GM23248 (cell line): ENCODE data around the gene MRGPRG.

Experiments
- EZH2 ChIP-seq: fragments of 200-600 bp; sonication (generic); IDR thresholded peaks from 2 replicates; pipeline ENCODE4 v1.6.1; 2018; ENCODE audit warnings: antibody characterized with exemption, mild to moderate bottlenecking; ENCODE audit not compliant: insufficient read depth, poor library complexity, severe bottlenecking
- EZH2phosphoT487 ChIP-seq: fragments of 200-600 bp; sonication (generic); IDR thresholded peaks from 2 replicates; pipeline ENCODE4 v1.6.1; 2018; ENCODE audit warnings: antibody characterized with exemption, moderate library complexity, mild to moderate bottlenecking, low read depth; ENCODE audit not compliant: insufficient read depth

DNA sequence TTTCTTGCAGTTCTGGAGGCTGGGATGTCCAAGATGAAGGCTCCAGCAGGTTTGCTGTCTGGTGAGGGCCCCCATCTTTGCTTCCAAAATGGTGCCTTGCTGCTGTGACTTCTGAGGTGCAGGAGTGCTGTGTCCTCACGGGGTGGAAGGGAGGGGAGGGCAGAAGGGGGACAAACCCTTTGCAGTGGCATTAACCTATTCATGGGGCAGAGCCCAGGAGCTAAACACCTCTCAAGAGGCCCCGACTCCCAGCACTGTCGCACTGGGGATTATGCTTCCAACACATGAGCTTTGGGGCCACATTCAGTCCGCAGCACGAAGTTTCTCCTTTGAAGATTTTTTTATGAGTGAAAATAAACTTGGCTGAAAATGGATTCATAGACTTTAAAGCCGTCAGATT, 28.0 kb downstream of the MRGPRG start:
- TF ChIP-seq EZH2 (no peak), EZH2phosphoT487 (no peak)
